PC-9 (cell line): ENCODE data around the gene FOXN3. TPM values are rescaled to one million over a fixed set of nuclear protein-coding genes. Genes with fewer than 3 reads are reported as not detected.

Source experiments
- BruUV-seq: library from RNA; stranded (reverse); fragments of 400-500 nt; replicated peaks from 2 replicates; lab custom pipeline; 2021; lab: Mats Ljungman, UMichigan
- CTCF ChIA-PET: fragments of 300-600 bp; sonication (Branson Sonifier 250); formaldehyde crosslinking; loops from one replicate; lab custom pipeline; 2022; ENCODE audit warnings: antibody characterized with exemption; lab: Charles Lee
- POLR2A ChIA-PET: fragments of 300-600 bp; sonication (Branson Sonifier 250); formaldehyde crosslinking; loops from one replicate; lab custom pipeline; 2022; ENCODE audit warnings: antibody characterized with exemption; ENCODE audit not compliant: unreplicated experiment; lab: Charles Lee
- DNase-seq, 2 experiments: peaks; one replicate each; pipeline versions ENCODE4 v3.0.0 to v3.0.0-alpha.2; 2015 to 2022; ENCODE audit warnings: mixed read lengths in 1 of 2
- H2AFZ ChIP-seq: fragments of 200-600 bp; sonication (generic); 2 replicates; pipeline ENCODE4 v1.8.1; 2017; ENCODE audit warnings: antibody characterized with exemption
- H3F3A ChIP-seq: fragments of 200-600 bp; sonication (generic); 2 replicates; pipeline ENCODE4 v1.8.1; 2017; ENCODE audit warnings: antibody characterized with exemption, mild to moderate bottlenecking, low read depth; ENCODE audit not compliant: insufficient read depth
- H3K27ac ChIP-seq: fragments of 200-600 bp; sonication (generic); 2 replicates; pipeline ENCODE4 v1.6.1; 2016; ENCODE audit warnings: mixed run types
- H3K27me3 ChIP-seq: fragments of 200-600 bp; sonication (generic); 2 replicates; pipeline ENCODE4 v1.6.1; 2016; ENCODE audit warnings: low read depth, mixed run types; ENCODE audit not compliant: insufficient read depth
- H3K36me3 ChIP-seq: fragments of 200-600 bp; sonication (generic); 2 replicates; pipeline ENCODE4 v1.6.1; 2016; ENCODE audit warnings: low read depth, mixed run types
- H3K4me1 ChIP-seq: fragments of 200-600 bp; sonication (generic); replicated peaks from 2 replicates; pipeline ENCODE4 v1.6.1; 2016; ENCODE audit warnings: mixed run types; ENCODE audit not compliant: insufficient read depth
- H3K4me2 ChIP-seq: fragments of 200-600 bp; sonication (generic); 2 replicates; pipeline ENCODE4 v1.6.1; 2017; ENCODE audit warnings: mixed run types
- H3K4me3 ChIP-seq: fragments of 200-600 bp; sonication (generic); 2 replicates; pipeline ENCODE4 v1.6.1; 2016; ENCODE audit warnings: mixed run types
- H3K79me2 ChIP-seq: fragments of 200-600 bp; sonication (generic); 2 replicates; pipeline ENCODE4 v1.6.1; 2017; ENCODE audit warnings: low read depth, mixed run types
- H3K9me2 ChIP-seq: fragments of 200-600 bp; sonication (generic); 2 replicates; pipeline ENCODE4 v1.8.1; 2017; ENCODE audit warnings: mild to moderate bottlenecking; ENCODE audit not compliant: insufficient read depth
- H3K9me3 ChIP-seq: fragments of 200-600 bp; sonication (generic); 2 replicates; pipeline ENCODE4 v1.8.1; 2016; ENCODE audit warnings: low read depth; ENCODE audit not compliant: insufficient read depth
- H4K20me1 ChIP-seq: fragments of 200-600 bp; sonication (generic); 2 replicates; pipeline ENCODE4 v1.8.1; 2017; ENCODE audit not compliant: insufficient read depth
- CTCF ChIP-seq: fragments of 200-600 bp; sonication (generic); conservative IDR thresholded peaks from 2 replicates; pipeline ENCODE4 v1.6.1; 2017; ENCODE audit warnings: mixed run types, antibody characterized with exemption, mild to moderate bottlenecking, moderate library complexity
- EZH2 ChIP-seq: fragments of 200-600 bp; sonication (generic); IDR thresholded peaks from 2 replicates; pipeline ENCODE4 v1.8.0; 2017; ENCODE audit warnings: antibody characterized with exemption, low read depth
- intact Hi-C: fragments of 100-400 bp; cut with micrococcal nuclease; formaldehyde crosslinking; loops from one replicate; pipeline ENCODE4 v1.10.0; 2022; ENCODE audit not compliant: unreplicated experiment
- total RNA-seq: library from RNA; stranded (reverse); gene quantifications from 2 replicates; pipeline ENCODE4 v1.2.3, GENCODE V29; 2021

Gene FOXN3
- total RNA-seq, 1 experiment from 2014 or later: 4.2 TPM

DNA sequence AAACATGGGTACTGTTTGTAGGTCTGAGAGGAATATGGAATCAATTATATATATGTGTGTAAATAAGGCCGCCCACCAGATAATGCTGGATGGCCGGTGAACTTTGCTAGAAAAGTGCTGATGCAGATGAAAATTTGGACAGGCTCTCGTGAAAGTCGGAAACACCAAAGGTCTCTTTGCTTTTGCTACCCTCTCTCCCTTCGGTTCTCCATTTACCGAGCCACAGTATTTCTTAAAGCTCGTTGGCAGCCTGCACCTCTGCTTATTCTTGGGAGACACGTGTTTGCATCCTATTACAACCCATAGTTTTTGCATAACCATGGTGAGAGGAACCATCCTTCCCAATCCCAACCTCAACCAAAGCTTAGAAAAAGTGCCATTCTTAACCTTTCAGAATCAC lies 109.6 kb downstream of the FOXN3 start:
- BruUV-seq: no TSS peak
- intact Hi-C loops: no loop called here

GRCh38 chr14:89304972-89305703 lies 111.9 kb downstream of the FOXN3 start:
- Histone ChIP-seq H3K4me1 (no peaks in the 10 kb centered on the region), H3K9me3 (no peaks in the 10 kb centered on the region), H2AFZ (no peak overlapping the region), H4K20me1 (no peaks in the 10 kb centered on the region), H3K36me3 (no peaks in the 10 kb centered on the region), H3K4me3 (no peak overlapping the region), H3K27me3 (peaks cover 49% of the 10 kb centered on the region), H3K4me2 (no peak overlapping the region), H3F3A (no peaks in the 10 kb centered on the region), H3K27ac (no peak overlapping the region), H3K79me2 (no peaks in the 10 kb centered on the region), H3K9me2 (no peaks in the 10 kb centered on the region)
- POLR2A ChIA-PET: no interaction called here
- TF ChIP-seq EZH2 (no peak), CTCF (no peak)
- DNase-seq: no peak
- intact Hi-C loops: no loop called here
- BruUV-seq: no TSS peak
- CTCF ChIA-PET: no interaction called here

More for the DNA sequence above, 109.6 kb downstream of the FOXN3 start:
- H3K9me3 ChIP-seq: no peaks in the 10 kb centered on the region
- no peak overlapping the region for H3K4me2 ChIP-seq
- no peak overlapping the region for H2AFZ ChIP-seq
- H3K79me2 ChIP-seq: no peaks in the 10 kb centered on the region
- CTCF ChIA-PET: no interaction called here
- no peak overlapping the region for H3K4me3 ChIP-seq
- peaks cover 49% of the 10 kb centered on the region for H3K27me3 ChIP-seq
- H3F3A ChIP-seq: no peaks in the 10 kb centered on the region
- no peaks in the 10 kb centered on the region for H3K36me3 ChIP-seq
- H3K4me1 ChIP-seq: no peaks in the 10 kb centered on the region
- no peak for TF ChIP-seq EZH2
- TF ChIP-seq CTCF: no peak
- no peaks in the 10 kb centered on the region for H3K9me2 ChIP-seq
- no peak overlapping the region for H3K27ac ChIP-seq
- H4K20me1 ChIP-seq: no peaks in the 10 kb centered on the region
- POLR2A ChIA-PET: no interaction called here
- DNase-seq: no peak

DNA sequence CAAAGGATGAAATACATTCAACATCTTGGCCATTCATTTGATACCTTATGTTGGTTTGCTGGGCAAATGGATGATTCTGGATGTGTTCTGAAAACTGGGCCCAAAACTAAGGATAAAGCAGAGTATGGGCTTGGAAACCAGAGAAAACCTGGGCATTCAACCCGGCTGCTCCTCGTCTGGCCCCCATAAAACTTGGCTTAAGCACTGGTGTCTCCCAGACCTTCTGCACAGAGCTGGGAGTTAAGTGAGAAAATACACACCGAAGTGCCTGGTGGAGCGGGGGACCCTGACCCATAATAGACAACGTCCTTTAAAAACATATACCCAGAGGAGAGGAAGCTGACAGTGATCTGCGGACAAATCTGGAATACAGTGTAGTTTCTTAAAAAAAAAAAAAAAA lies 112.5 kb downstream of the FOXN3 start:
- POLR2A ChIA-PET: no interaction called here

More for the DNA sequence above, 112.5 kb downstream of the FOXN3 start:
- Histone ChIP-seq H3K4me1 (no peaks in the 10 kb centered on the region), H3K27me3 (peaks cover 49% of the 10 kb centered on the region), H2AFZ (no peak overlapping the region), H3K36me3 (no peaks in the 10 kb centered on the region), H3K79me2 (no peaks in the 10 kb centered on the region), H3K9me3 (no peaks in the 10 kb centered on the region), H3K27ac (no peak overlapping the region), H3K4me2 (no peak overlapping the region), H3F3A (no peaks in the 10 kb centered on the region), H3K9me2 (no peaks in the 10 kb centered on the region), H4K20me1 (no peaks in the 10 kb centered on the region), H3K4me3 (no peak overlapping the region)
- CTCF ChIA-PET: no interaction called here
- intact Hi-C loops: no loop called here
- BruUV-seq: no TSS peak
- DNase-seq: no peak
- no peak for TF ChIP-seq EZH2
- TF ChIP-seq CTCF: no peak
